Right lobe of liver (tissue), 4 donors: ENCODE results near the gene TIMM10B.
A peak's percentile ranks its signal among the peaks of the same experiment; 100 is the strongest.

Source experiments
- POLR2A ChIP-seq: fragments of 450-650 bp; IDR thresholded peaks from one replicate; pipeline ENCODE4 v1.6.1; 2017; ENCODE audit warnings: antibody characterized with exemption, mild to moderate bottlenecking
- TF ChIP-seq, protein P1 (sequence below), 4 donors: fragments of 200-600 bp in 3 of 4; fragments of 450-650 bp in 1 of 4; IDR thresholded peaks; one replicate each; pipeline versions ENCODE4 v1.5.1 to v1.8.0; 2016 to 2022; ENCODE audit warnings: antibody characterized with exemption in 4 of 4, mild to moderate bottlenecking in 2 of 4
- donor health status: DM: no; HTN: no; CAD: no.
- donor health status: DM: no; HTN: no; CAD: no.
- donor health status: DM: no; HTN: yes; CAD: no.

DNA sequence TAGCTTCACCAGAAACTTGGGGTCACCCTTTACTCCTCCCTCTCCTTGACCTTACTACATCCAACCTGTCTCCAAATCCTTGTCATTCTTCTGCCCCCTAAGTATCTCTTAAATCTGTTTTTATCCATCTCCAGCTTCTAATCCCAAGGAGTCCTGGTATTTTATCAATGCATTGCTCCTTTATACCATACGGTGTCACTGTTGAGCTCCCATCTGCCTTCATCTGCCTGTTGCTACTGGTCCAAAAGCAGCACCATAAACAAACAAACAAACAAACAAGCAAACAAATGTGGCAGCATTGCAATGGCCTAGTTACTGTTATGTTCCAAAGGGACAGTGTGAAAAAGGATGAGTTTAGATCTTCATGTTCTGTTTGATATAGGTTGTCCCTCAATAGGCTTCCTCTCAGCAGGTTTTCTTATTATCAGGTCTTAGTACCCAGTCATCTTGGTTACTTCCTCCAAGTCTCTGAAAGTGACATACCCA is 50.0 kb downstream of the TIMM10B start:
- TF ChIP-seq POLR2A: no peak
- TF ChIP-seq, protein P1, sequence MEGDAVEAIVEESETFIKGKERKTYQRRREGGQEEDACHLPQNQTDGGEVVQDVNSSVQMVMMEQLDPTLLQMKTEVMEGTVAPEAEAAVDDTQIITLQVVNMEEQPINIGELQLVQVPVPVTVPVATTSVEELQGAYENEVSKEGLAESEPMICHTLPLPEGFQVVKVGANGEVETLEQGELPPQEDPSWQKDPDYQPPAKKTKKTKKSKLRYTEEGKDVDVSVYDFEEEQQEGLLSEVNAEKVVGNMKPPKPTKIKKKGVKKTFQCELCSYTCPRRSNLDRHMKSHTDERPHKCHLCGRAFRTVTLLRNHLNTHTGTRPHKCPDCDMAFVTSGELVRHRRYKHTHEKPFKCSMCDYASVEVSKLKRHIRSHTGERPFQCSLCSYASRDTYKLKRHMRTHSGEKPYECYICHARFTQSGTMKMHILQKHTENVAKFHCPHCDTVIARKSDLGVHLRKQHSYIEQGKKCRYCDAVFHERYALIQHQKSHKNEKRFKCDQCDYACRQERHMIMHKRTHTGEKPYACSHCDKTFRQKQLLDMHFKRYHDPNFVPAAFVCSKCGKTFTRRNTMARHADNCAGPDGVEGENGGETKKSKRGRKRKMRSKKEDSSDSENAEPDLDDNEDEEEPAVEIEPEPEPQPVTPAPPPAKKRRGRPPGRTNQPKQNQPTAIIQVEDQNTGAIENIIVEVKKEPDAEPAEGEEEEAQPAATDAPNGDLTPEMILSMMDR (IDR thresholded peaks at IDR 0.05): peak; percentile 67 to 89 (median 73)
